Measurements from ENCODE around the gene ARMC2. TPM values are rescaled to one million over a fixed set of nuclear protein-coding genes. Genes with fewer than 3 reads are reported as not detected.
A peak's percentile ranks its signal among the peaks of the same experiment; 100 is the strongest.

Gene ARMC2
- total RNA-seq, 1 donor from 2014 or later, result 2.9 TPM

DNA sequence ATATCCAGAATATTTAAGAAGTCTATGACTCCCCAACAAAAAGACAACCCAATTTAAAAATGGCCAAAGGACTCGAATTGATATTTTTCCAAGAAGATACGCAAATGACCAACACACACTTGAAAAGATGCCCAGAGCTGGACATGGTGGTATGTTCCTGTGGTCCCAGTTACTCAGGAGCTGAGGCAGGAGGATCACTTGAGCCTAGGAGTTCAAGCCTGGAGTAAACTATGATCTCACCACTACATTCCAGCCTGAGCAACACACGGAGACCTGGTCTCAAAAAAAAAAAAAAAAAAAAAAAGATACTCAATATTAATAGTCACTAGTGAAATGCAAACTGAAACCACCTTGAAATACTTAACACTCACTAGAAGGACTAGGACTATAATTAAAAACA lies 12.2 kb upstream of the ARMC2 start:
- Histone ChIP-seq H3F3A (ENCODE audit: low read depth) (peaks cover 21% of the 10 kb centered on the region), H3K4me3 (no peak overlapping the region), H3K27me3 (peaks cover 32% of the 10 kb centered on the region), H3K27ac (no peak overlapping the region), H4K20me1 (ENCODE audit: low read depth) (no peaks in the 10 kb centered on the region), H3K4me1 (peaks cover 8% of the 10 kb centered on the region), H3K79me2 (ENCODE audit: low read depth) (no peaks in the 10 kb centered on the region), H3K9me3 (ENCODE audit: low read depth) (no peaks in the 10 kb centered on the region), H3K36me3 (no peaks in the 10 kb centered on the region), H3K4me2 (no peak overlapping the region), H2AFZ (replicated peaks) (no peak overlapping the region), H3K9ac (no peak overlapping the region)
- no peak for DNase-seq (ENCODE audit: low spot score)
- TF ChIP-seq EZH2 (IDR thresholded peaks at IDR 0.05), result no peak
- TF ChIP-seq EZH2phosphoT487 (IDR thresholded peaks at IDR 0.05), result no peak
- TF ChIP-seq, protein P1, sequence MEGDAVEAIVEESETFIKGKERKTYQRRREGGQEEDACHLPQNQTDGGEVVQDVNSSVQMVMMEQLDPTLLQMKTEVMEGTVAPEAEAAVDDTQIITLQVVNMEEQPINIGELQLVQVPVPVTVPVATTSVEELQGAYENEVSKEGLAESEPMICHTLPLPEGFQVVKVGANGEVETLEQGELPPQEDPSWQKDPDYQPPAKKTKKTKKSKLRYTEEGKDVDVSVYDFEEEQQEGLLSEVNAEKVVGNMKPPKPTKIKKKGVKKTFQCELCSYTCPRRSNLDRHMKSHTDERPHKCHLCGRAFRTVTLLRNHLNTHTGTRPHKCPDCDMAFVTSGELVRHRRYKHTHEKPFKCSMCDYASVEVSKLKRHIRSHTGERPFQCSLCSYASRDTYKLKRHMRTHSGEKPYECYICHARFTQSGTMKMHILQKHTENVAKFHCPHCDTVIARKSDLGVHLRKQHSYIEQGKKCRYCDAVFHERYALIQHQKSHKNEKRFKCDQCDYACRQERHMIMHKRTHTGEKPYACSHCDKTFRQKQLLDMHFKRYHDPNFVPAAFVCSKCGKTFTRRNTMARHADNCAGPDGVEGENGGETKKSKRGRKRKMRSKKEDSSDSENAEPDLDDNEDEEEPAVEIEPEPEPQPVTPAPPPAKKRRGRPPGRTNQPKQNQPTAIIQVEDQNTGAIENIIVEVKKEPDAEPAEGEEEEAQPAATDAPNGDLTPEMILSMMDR (IDR thresholded peaks at IDR 0.05), result no peak
- Mint-ChIP-seq H3K4me3 (no peak overlapping the region), H3K27ac (no peak overlapping the region), H3K36me3 (no peaks in the 10 kb centered on the region), H3K9me3 (no peaks in the 10 kb centered on the region), H3K27me3 (ENCODE audit: insufficient read depth, low read depth) (peaks cover 12% of the 10 kb centered on the region), H3K4me1 (peaks cover 16% of the 10 kb centered on the region)

DNA sequence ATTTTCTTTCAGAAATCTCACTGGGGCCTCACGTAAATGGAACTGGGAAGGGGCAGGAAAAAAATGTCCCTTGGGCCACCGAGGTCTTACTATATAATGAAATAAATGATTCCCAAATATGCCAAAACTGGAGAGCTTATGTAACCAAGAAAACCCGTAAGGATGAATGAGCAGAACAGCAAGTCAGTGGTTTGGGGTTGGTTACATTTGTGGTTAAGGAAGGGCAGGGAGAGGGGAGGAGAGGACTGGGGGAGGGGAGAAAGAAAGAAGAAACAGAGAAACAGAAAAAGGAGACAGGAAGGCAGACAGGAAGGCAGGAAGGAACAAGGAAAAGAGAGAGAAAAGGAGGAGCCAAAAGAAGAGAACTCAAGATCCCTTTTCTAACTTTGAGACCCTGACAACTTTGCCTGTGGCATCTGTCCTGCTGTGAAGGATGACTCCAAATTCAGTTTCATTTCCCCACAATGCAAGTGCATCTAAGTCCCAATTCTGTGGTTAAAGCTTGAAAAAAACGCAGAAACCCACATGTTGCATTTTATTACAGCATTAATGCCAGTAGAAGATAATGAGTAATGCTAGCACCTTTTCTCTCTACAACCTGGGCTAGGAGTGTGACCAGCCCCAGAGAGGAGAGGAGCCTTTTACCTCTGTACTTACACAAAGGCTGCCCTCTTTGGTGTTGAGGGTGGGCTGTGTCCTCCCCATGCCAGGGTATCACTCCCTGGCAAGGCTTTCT lies 10.8 kb upstream of the ARMC2 start:
- H2AFZ ChIP-seq (replicated peaks), result peak overlapping the region; percentile 77
- H3K4me3 ChIP-seq, result no peak overlapping the region
- no peaks in the 10 kb centered on the region for H3K36me3 ChIP-seq
- peak overlapping the region; percentile 68 for H3K4me2 ChIP-seq
- no peaks in the 10 kb centered on the region for H3K9me3 Mint-ChIP-seq
- no peak overlapping the region for H3K27ac ChIP-seq
- no peak overlapping the region for H3K27ac Mint-ChIP-seq
- peaks cover 32% of the 10 kb centered on the region for H3K27me3 ChIP-seq
- H3K9ac ChIP-seq, result no peak overlapping the region
- peaks cover 21% of the 10 kb centered on the region for H3F3A ChIP-seq (ENCODE audit: low read depth)
- TF ChIP-seq EZH2 (IDR thresholded peaks at IDR 0.05), result no peak
- no peak for TF ChIP-seq EZH2phosphoT487 (IDR thresholded peaks at IDR 0.05)
- TF ChIP-seq, protein P1 (IDR thresholded peaks at IDR 0.05), result no peak
- no peaks in the 10 kb centered on the region for H3K9me3 ChIP-seq (ENCODE audit: low read depth)
- H3K4me1 Mint-ChIP-seq, result peaks cover 16% of the 10 kb centered on the region
- no peak for DNase-seq (ENCODE audit: low spot score)
- H3K36me3 Mint-ChIP-seq, result no peaks in the 10 kb centered on the region
- H3K79me2 ChIP-seq (ENCODE audit: low read depth), result no peaks in the 10 kb centered on the region
- no peak overlapping the region for H3K4me3 Mint-ChIP-seq
- H3K27me3 Mint-ChIP-seq (ENCODE audit: insufficient read depth, low read depth), result peaks cover 12% of the 10 kb centered on the region
- H3K4me1 ChIP-seq, result peaks cover 8% of the 10 kb centered on the region
- no peaks in the 10 kb centered on the region for H4K20me1 ChIP-seq (ENCODE audit: low read depth)

DNA sequence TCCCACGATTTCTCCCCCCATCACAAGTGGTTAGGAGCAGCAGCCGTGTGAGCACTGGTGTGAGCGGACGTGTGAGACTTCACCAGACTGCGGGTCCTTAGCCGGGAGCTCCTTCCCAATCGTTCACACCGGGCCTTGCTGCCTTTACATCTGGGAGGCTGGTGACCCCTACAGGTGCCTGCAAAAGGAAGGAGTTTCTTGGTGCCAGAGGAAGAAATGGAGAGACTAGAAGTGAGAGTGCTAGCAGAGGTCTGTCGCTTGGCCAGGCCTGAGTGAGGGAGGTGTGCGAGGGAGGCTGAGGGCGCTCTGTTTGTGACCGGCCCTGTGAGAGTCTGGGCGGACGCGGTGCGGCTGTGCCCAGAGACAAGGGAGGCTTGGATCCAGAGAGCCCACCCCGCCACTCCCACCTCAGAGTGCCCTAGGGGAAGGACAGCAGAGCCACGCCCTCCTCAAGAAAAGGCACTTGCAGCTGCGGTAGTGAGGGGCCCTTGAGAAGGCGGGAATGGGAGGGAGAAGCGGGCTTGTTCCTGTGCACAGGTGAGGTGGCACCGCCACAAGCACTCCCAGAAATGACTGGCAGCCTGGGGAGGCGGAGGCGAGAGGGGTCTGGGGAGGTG lies 10.0 kb upstream of the ARMC2 start:
- H3K27ac Mint-ChIP-seq, result no peak overlapping the region
- peak overlapping the region; percentile 21 for H3K4me3 ChIP-seq
- H3K9me3 Mint-ChIP-seq, result no peaks in the 10 kb centered on the region
- H2AFZ ChIP-seq (replicated peaks), result peak overlapping the region; percentile 77
- DNase-seq (ENCODE audit: low spot score), result peak; percentile 79
- H3K9ac ChIP-seq, result no peak overlapping the region
- H3K4me3 Mint-ChIP-seq, result no peak overlapping the region
- no peaks in the 10 kb centered on the region for H3K36me3 ChIP-seq
- H3K4me1 Mint-ChIP-seq, result peaks cover 16% of the 10 kb centered on the region
- H3K4me2 ChIP-seq, result peak overlapping the region; percentile 68
- no peaks in the 10 kb centered on the region for H3K79me2 ChIP-seq (ENCODE audit: low read depth)
- H3K27me3 ChIP-seq, result peaks cover 32% of the 10 kb centered on the region
- no peaks in the 10 kb centered on the region for H3K9me3 ChIP-seq (ENCODE audit: low read depth)
- peak; percentile 18 for TF ChIP-seq EZH2phosphoT487 (IDR thresholded peaks at IDR 0.05)
- no peak for TF ChIP-seq EZH2 (IDR thresholded peaks at IDR 0.05)
- TF ChIP-seq, protein P1 (IDR thresholded peaks at IDR 0.05), result peak; percentile 57
- H3K27me3 Mint-ChIP-seq (ENCODE audit: insufficient read depth, low read depth), result peaks cover 14% of the 10 kb centered on the region
- no peak overlapping the region for H3K27ac ChIP-seq
- H3F3A ChIP-seq (ENCODE audit: low read depth), result peaks cover 21% of the 10 kb centered on the region
- H4K20me1 ChIP-seq (ENCODE audit: low read depth), result no peaks in the 10 kb centered on the region
- no peaks in the 10 kb centered on the region for H3K36me3 Mint-ChIP-seq
- peaks cover 8% of the 10 kb centered on the region for H3K4me1 ChIP-seq
